Muscle of back (tissue), 13 donors: Measurements from ENCODE around the gene ZNF79. TPM values are rescaled to one million over a fixed set of nuclear protein-coding genes. Genes with fewer than 3 reads are reported as not detected.

Experiments used
- DNase-seq, 3 donors: peaks; one replicate each; pipeline versions ENCODE4 v3.0.0 to v3.0.0-alpha.2; 2013
- long read RNA-seq, 9 donors: transcript quantifications; one replicate each; lab custom pipeline, GENCODE V29; 2026
- polyA plus RNA-seq, 10 donors: library from polyadenylated mRNA; unstranded; fragments of 120-200 nt; gene quantifications; one replicate each; pipeline ENCODE4 v1.2.1, GENCODE V29; 2013; ENCODE audit not compliant: insufficient read length in 10 of 10

ZNF79 gene
- 1 to 10 TPM; 4.0 to 7.3 (median 4.6) TPM for polyA plus RNA-seq
- long read RNA-seq, donor 1, partial matches to known transcripts = 5,383 of 5,540 reads
- long read RNA-seq, donor 1, other reads (novel, unspliced or antisense) = 156 of 5,540 reads
- long read RNA-seq, donor 2, partial matches to known transcripts = 7,324 of 7,597 reads
- long read RNA-seq, donor 2, other reads (novel, unspliced or antisense) = 270 of 7,597 reads
- long read RNA-seq, donor 3 = 0 reads
- long read RNA-seq, donor 4, partial matches to known transcripts = 6,985 of 7,196 reads
- long read RNA-seq, donor 4, other reads (novel, unspliced or antisense) = 208 of 7,196 reads
- long read RNA-seq, donor 5, partial matches to known transcripts = 8,488 of 8,830 reads
- long read RNA-seq, donor 5, other reads (novel, unspliced or antisense) = 340 of 8,830 reads
- long read RNA-seq, donor 6, partial matches to known transcripts = 9,045 of 9,279 reads
- long read RNA-seq, donor 6, other reads (novel, unspliced or antisense) = 234 of 9,279 reads
- long read RNA-seq, donor 7, partial matches to known transcripts = 6,326 of 6,456 reads
- long read RNA-seq, donor 7, other reads (novel, unspliced or antisense) = 129 of 6,456 reads
- long read RNA-seq, donor 8, partial matches to known transcripts = 0 of 2 reads
- long read RNA-seq, donor 8, other reads (novel, unspliced or antisense) = 0 of 2 reads
- long read RNA-seq, donor 9 = 0 reads

DNA sequence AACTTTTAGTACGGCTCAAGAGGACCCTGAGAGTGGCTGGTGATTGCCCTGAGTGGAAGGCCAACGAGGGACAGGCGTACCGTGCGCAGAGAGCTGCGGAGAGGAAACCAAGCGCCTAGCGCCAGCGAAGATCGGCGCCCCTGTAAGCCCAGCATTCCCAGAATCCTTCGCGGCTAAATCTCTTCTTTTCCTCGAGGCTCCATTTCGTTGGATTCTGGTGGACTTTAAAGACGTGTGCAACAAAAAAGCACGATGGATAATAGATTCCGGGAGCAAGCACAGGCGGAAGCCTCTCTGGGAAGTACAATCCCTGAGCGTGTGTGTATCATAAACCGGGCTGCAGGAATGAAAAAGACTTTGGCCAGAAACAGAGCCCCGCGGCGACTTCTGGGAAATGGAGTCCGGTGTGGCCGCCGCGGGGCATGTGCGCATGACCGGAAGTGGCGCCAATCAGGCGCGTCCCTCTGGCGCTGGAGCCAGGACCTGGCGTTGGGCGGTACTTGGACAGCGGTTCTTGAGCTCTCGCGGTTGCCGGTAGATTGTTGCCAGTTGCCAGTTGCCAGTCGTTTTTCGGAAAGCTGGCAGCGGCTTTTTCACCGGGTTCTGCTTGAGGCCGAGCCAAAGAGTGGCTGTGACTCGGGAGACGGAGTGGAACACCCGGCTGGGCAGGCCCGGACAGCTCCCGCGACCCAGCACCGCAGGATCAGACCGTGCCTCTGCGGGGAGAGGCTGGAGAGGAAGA is at the start of gene ZNF79:
ZNF79 (plus strand) TSS at position 449 of the 742 bp plus-strand sequence. CDS start 406 bp downstream, outside the sequence.
- peak; percentile 92 to 98 (median 96) for DNase-seq

GRCh38 chr9:127380479-127380878 is 43.7 kb upstream of the ZNF79 start:
- no peak for DNase-seq

DNA sequence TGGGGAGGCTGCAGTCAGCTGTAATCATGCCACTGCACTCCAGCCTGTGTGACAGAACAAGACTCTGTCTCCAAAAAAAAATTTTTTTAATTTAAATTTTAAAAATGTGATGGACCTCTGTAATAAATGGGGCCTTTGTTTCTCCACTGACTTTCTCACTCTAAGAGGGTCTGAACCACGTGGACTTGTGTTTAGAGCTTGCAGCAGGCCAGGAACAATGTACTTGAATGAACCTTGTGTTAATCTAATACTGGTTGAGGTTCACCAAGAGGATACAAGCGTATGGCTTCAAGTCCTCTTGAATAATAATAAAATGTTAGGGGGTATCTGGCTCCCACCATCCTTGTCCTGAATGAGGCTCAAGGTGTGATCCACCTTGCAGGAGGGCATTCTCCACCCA is 41.6 kb upstream of the ZNF79 start:
- DNase-seq = no peak

DNA sequence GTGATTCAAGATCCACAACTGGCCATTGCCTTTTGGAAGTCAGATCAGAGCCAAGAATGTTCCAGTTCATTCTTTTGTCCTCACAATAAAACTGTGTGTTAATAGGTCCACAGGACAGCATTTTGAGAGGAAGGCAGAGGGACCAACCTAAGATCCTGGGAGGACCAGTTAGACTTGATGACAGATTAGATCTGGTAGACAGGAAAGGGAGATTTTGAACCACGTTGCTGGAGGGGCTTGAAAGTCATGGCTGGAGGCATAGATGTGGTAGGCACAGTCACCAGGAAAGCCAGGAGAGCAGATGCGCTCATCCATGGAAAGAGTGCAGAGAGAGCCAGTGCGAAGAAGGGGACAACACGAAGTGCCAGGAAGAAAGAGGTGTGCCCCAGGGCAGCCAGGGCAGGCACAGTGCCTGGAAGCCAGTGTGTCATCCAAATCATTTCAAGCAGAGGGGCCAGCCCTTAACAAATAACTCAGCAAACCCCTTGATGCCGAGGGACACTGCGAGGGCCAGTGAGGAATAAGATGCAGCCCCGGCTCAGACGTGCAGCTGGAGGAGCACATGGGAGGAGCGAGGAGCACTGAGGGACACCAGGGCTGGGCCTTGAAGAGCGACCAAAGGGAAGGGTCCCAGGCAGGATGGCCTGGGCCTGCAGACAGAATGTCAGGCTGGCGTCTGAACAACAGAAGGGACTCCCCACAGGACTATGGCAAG is 40.0 kb upstream of the ZNF79 start:
- no peak for DNase-seq

- no peak for DNase-seq
Observed at GRCh38 chr9:127384901-127385300, 39.3 kb upstream of the ZNF79 start.

GRCh38 chr9:127386249-127386648 is 37.9 kb upstream of the ZNF79 start:
- no peak for DNase-seq

DNA sequence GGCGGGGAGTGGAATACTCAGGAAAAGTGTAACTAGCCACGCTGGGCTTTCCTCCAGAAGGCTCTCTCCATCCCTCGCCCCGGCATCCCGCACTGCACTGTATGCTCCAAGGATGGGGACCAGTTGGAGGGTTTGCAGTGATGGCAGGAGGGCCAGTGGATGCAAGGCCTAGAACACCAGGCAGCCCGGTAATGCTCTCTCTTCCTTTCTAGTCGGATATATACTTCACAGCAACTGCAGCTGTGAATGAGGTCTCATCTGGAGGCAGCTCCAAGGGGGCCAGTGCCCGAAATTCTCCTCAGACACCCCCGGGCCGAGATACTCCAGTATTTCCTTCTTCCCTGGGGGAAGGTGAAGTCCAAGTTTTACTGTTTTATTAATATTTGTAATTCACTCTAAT is 37.2 kb upstream of the ZNF79 start:
- no peak for DNase-seq

DNA sequence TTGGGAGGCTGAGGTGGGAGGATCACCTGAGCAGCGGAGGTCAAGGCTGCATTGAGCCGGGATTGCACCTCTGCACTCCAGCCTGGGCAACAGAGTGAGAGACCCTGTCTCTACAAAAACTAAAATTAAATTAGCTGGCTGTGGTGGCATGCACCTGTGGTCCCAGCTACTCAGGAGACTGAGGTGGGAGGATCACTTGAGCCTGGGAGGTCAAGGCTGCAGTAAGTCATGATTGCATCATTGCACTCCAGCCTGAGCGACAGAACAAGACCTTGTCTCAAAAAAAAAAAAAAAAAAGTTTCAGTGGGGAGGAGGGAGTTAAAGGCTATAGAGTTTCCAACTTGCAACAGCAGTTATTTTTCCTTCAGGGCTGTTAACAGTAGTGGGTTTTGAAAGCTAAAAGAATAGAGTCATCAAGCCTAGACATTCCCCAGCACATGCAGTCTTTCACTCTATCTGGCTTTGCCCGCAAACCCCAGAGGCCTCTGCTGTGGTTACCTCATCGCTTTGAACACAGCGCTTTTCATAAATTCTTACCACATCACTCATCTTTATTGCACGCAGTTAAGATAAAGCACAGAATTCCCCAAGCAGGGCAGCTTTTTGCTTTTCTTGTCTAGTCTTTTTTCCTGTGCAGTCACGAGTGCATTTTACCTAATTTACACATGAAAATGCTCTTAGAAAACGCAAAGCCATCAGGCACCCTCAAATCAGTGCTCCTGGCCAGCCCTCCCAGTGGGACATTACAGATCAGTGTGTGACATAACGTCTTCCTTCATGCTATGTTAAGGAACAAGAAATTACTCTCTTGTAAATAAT is 35.9 kb upstream of the ZNF79 start:
- peak; percentile 26 to 92 (median 56) for DNase-seq

- no peak for DNase-seq
Observed at GRCh38 chr9:127388856-127389238, 35.3 kb upstream of the ZNF79 start.

DNA sequence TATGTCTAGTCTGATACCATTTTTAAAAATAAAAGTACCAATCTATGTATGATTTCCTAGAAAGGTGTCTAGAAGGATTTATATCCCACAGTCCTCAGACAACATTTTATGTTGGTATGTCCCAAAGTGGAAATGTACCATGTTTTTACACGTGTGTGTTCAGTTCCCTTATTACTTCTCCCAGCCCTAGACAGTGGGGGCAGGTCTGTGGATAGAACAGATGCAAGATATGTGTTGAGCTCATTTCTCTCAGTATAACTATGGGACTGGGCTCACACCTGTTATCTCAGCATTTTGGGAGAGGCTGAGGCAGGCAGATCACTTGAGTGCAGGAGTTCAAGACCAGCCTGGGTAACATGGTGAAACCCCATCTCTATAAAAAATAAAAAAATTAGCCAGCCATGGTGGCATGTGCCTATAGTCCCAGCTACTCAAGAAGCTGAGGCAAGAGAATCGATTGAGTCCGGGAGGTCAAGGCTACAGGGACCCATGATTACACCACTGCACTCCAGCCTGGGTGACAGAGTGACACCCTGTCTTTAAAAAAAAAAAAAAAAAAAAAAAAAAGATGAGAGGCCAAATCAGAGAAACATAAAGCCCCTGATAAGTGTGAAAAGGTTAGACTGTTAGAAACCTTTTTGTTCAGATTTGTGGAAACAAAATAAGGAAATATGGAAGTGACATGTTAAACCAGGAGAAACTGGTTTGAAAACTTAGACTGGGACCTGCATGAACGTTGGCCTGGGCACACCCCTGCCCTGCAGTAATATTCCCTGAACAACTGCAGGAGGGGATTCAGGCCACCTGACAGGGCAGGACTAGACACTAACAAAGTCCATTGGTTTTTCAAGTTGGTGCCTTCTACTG is 34.6 kb upstream of the ZNF79 start:
- DNase-seq = no peak

DNA sequence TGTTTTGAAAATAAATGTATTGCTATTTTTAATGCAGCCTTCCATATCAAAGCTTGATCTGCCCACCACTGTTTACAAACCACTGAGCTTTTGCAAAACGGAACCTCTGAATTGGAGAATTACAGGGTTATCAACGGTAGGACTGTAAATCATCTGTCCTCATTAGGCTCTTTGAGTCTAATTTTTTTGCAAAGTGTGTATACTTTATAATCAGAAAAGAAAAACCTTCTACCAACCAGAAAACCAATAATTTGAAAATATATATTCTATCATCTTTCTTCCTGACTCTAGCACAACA is 34.0 kb upstream of the ZNF79 start:
- DNase-seq = no peak

DNA sequence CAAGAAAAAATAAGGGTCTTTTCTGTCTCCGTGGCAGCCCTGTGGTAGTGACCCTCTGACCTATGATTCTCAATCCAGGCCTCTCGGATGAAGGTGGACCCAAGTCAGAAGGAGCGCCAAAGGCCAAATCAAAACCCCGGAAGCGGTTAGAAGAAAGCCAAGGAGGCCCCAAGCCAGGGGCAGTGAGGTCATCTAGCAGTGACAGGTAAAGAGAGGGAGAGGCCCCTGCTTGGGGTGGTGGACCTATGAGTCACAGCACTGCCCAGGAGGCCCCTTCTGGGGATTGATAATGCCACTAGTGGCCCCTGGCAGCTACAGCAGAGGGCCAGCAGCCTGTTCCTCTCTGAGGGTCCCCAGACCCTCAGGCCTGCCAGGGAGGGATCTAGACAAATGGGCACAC is 33.6 kb upstream of the ZNF79 start:
- no peak for DNase-seq

GRCh38 chr9:127392166-127392565 is 32.0 kb upstream of the ZNF79 start:
- DNase-seq = no peak

- no peak for DNase-seq
Observed at GRCh38 chr9:127392976-127393375, 31.2 kb upstream of the ZNF79 start.

- DNase-seq = no peak
Observed at GRCh38 chr9:127393645-127394044, 30.5 kb upstream of the ZNF79 start.

GRCh38 chr9:127395497-127396252 is 28.5 kb upstream of the ZNF79 start:
- DNase-seq = no peak

DNA sequence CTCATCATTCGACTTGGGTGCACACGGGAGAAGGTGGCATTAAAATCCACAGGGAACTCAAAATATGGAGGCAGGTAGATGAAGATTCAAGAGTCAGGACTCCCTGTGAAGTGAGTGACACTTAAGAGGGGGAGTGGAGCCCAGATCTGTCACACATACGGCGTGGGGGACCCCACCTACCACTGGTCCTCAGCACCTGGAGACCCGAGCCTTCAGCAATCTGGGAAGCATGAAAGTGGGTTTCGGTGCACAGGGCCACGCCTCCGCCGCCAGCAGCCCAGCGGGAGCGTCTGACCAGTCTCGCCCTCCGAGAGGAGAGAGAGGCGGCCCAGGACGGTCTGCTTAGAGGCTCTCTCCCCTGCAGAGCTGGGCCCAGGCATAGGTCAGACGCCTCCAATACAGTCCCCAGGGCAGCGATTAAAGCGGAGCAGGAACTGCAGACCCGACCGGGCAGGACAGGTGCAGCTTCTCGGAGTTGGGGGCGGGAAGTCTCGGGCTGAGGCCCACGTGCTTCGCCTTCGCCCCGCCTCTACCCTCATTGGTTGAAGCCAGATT is 27.9 kb upstream of the ZNF79 start:
- no peak for DNase-seq

GRCh38 chr9:127396808-127397645 is 27.2 kb upstream of the ZNF79 start, which contains the start of gene SLC2A8:
SLC2A8 (plus strand) TSS chr9:127397169; CDS start chr9:127397231, 62 bp downstream.
- peak; percentile 98 to 100 (median 100) for DNase-seq
